ENCODE measurements around the gene SPTLC1.

- TF ChIP-seq CTCF (IDR thresholded peaks at IDR 0.05) = no peak
- no peak for TF ChIP-seq POLR2AphosphoS5 (IDR thresholded peaks at IDR 0.05)
Measured at GRCh38 chr9:92141144-92142129, 26.2 kb upstream of the SPTLC1 start.
